Stimulated activated CD4-positive, alpha-beta T cell treated with anti-CD3 and anti-CD28 coated beads, Interleukin-1b, Interleukin-23, amount 100 ng/mL, for 1 hour (primary cell): ENCODE results near the gene FBXL20.
"Not testable (repeated sequence)": the region's sequence is repeated elsewhere in the genome, so short reads cannot be mapped to it uniquely, and the experiment has no call there.

Source experiments
- DNase-seq, 2 donors: peaks; one replicate each; pipeline ENCODE4 v3.0.0-alpha.2; 2020; ENCODE audit warnings: low read depth in 2 of 2

Gene FBXL20

GRCh38 chr17:39332092-39332491, 69.3 kb downstream of the FBXL20 start:
- DNase-seq, result no peak

- no peak for DNase-seq
Observed at GRCh38 chr17:39328815-39329214, 72.6 kb downstream of the FBXL20 start.

GRCh38 chr17:39327109-39327508, 74.3 kb downstream of the FBXL20 start:
- DNase-seq, result no peak

- no peak for DNase-seq
Observed at GRCh38 chr17:39325528-39326240, 75.7 kb downstream of the FBXL20 start.

GRCh38 chr17:39318636-39319035, 82.8 kb downstream of the FBXL20 start:
- DNase-seq, result no peak

GRCh38 chr17:39306509-39307212, 94.8 kb downstream of the FBXL20 start:
- no peak for DNase-seq

DNA sequence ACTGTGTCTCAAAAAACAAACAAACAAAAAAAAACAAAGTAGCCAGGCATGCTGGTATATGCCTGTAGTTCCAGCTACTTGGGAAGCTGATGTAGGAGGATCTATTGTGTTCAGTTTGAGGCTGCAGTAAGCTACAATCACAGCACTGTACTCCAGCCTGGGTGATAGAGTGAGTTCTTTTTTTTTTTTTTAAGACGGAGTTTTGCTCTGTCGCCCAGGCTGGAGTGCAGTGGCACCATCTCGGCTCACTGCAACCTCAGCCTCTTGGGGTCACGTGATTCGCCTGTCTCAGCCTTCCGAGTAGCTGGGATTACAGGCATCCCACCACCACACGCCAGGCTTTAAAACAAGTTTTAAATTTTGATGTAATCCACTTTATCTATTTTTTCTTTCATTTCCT, 95.4 kb downstream of the FBXL20 start:
- DNase-seq, result no peak

DNA sequence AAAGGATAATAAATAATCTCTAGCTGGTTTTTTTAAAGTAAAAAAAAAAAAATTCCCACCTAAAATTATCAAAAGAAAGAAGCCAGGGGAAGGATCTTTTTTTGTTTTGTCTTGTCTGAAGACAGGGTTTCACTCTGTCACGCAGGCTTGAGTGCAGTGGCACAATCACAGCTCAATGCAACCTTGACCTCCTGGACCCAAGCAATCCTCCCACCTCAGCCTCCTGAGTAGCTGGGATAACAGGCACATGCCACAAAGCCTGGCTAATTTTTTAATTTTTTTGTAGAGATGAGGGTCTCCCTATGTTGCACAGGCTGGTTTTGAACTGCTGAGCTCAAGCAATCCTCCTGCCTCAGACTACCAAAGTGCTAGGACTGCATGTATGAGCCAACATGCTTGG, 97.2 kb downstream of the FBXL20 start:
- DNase-seq, result no peak

- DNase-seq, result no peak
Observed at GRCh38 chr17:39294060-39294459, 107.4 kb downstream of the FBXL20 start.

- DNase-seq, result not testable (repeated sequence)
Observed at GRCh38 chr17:39292546-39292945, 108.9 kb downstream of the FBXL20 start.

- DNase-seq, result not testable (repeated sequence)
Observed at GRCh38 chr17:39286513-39286912, 114.9 kb downstream of the FBXL20 start.

DNA sequence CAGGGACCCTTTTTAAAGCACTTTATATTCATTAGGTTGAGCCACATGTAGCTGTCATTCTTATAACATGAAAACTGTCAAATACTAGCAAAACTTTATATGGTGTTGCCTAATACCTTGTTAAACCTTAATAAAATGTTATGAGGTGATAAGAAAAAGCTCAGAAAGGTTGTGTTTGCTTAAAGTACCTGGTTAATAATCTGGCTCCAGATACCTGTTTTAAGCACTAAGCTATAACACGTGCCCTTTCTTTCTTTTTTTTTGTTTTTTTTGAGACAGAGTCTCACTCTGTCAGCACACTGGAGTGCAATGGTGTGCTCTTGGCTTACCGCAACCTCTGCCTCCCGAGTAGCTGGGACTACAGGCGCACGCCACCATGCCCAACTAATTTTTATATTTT, 116.7 kb downstream of the FBXL20 start:
- no peak for DNase-seq

DNA sequence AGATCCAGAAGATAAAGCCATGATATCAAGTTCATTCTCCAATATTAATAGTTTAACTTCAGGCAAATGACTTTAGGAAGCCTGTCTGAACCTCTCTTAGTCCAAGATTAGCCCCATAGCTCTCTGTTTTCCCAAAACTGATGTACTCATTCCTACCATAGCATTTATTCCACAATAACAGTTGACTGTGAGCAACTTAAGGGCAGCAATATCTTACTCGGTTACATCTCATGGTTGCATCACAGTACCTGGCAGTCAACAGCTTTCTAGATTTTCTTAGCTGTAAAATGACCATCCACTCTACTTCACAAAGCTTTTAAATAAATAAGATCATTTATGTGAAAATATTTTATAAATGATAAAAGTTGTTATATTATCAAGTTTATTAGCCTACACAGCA, 117.5 kb downstream of the FBXL20 start:
- no peak for DNase-seq

GRCh38 chr17:39283098-39283497, 118.3 kb downstream of the FBXL20 start:
- DNase-seq, result no peak

DNA sequence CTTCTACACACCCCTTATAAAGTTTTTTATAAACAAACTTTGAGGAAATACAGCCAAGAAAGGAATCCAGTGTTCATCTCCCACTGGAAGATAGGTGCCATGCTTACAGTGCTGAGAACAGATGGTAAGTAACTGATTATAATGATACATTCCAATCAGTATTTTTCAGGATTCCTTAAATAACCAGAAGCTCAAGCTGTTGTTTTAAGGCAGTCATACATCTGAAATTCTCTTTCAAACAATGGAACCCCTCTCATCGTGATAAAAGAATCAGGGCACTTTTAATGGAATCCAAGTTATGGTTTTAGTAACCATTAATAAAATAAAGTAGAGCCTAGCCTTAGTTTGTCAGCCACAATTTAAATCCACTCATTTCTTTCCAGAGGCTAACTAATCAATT, 119.6 kb downstream of the FBXL20 start:
- DNase-seq, result no peak

DNA sequence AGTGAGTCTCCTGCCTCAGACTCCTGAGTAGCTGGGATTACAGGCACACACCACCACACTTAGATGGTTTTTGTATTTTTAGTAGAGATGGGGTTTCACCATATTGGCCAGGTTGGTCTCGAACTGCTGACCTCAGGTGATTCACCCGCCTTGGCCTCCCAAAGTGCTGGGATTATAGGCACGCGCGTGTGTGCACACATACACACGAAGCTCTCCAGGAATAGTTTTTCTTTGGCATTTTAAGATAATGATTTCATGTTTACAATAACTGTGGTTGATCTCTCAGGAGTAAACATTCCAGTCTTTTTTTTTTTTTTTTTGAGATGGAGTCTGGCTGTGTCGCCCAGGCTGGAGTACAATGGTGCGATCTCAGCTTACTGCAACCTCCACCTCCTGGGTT, 123.2 kb downstream of the FBXL20 start:
- DNase-seq, result not testable (repeated sequence)

GRCh38 chr17:39277110-39277509, 124.3 kb downstream of the FBXL20 start:
- DNase-seq, result no peak

DNA sequence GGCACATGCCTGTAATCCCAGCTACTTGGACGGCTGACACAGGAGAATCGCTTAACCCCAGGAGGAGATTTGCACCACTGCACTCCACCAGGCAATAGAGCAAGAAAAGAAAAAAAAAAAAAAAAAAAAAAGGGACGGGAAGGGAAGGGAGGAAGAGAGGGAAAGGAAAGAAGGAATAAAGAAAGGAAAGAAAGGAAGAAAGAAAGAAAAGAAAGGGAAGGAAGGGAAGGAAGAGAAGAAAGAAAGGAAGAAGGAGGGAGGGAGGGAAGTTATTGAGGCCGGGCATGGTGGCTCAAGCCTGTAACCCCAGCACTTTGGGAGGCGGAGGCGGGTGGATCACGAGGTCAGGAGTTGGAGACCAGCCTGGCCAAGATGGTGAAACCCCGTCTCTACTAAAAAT, 125.3 kb downstream of the FBXL20 start:
- no peak for DNase-seq

GRCh38 chr17:39271546-39271945, 129.9 kb downstream of the FBXL20 start:
- no peak for DNase-seq

GRCh38 chr17:39270923-39271322, 130.5 kb downstream of the FBXL20 start:
- DNase-seq, result no peak

DNA sequence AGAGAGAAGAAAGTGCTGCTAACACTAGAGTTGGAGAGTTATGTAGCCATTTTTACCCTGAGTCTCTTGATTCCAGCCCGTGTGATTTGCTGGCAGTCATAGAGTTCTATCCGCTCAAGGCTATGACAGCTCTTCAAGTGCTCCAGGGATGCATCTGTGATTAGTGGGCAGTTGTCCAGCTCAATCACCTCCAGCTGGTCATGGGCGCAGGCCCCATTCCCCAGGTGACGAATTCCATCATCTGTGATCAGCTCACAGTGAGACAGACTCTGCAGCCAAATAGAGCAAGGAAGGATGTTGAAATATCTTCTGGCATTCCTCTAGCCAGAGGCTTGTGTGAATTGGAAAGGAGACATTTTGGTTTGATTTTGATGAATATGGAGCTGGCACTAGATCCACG, 137.3 kb downstream of the FBXL20 start:
- DNase-seq, result no peak

GRCh38 chr17:39261286-39261685, 140.1 kb downstream of the FBXL20 start:
- peak in 1 of 2 donors; percentile 21 for DNase-seq

DNA sequence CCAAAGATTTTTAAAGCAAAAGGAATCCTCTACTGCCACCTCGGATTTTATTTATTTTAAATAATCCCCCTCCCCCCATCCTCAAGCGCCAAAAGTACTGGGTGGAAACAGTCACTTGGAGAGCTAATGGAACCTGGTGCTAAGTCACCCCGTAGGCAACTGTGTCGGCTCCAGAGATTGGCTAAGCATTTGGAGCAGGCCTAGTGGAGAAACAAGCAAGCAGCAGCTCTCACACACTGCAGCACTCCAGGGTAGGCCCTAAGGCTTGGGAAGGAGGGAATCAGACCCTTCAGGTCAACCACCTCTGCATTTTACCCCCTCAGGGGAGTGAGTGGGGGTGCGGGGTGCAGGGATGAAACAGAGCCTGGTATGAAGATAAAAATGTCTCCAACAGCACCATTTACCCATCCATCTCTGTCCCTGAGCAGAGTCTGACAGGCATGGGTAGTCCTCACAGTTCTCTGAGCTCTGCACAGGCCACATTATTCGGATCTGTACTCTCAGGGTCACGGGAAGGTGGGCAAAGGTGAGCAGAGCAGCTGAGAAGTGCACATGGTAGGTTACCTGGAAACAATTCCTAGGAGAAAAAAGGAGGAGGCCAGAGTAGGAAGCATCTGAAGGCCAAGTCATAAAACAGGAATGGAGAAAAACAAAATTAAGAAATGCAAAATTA, 148.5 kb downstream of the FBXL20 start:
- DNase-seq, result no peak
